Measurements from ENCODE around the gene PLXNA4. TPM values are rescaled to one million over a fixed set of nuclear protein-coding genes. Genes with fewer than 3 reads are reported as not detected.

The PLXNA4 gene
- total and polyA plus RNA-seq, 2 experiments from 2014 or later = 1.9 to 4.8 TPM

DNA sequence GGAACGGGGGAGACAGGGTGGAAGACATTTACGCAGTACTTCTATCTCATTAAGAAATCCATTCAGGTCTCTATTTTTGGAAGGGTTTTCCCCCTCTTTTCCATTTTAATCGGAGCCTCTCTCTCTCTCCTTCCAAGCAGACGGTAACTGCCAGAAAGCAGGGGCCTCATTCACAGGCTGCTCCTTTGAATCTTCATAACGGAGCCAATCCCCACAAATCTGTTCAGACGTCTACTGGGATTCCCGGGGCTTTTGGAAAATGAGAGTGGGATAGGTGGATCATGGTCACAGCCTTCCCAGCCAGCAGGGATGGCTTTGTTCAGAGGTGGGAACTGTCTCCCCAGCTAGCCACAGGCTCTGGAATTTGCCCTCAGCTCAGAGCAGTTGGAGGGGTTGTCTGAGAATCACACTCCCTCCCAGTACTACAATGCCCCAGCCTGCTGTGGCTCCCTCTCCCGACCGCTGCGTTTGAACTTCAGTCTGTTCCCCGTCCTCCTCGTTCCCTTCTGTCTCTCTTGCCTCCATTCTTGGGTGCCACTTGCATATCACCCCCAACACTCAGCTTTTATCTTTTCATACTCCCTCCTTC lies 413.6 kb downstream of the PLXNA4 start:
- Histone ChIP-seq H3K9me2 (replicated peaks; ENCODE audit: insufficient read depth) (no peaks in the 10 kb centered on the region), H3K27me3 (no peaks in the 10 kb centered on the region), H3K4me2 (no peak overlapping the region), H3K9me3 (ENCODE audit: low read depth) (no peaks in the 10 kb centered on the region), H4K20me1 (ENCODE audit: insufficient read depth, poor library complexity, severe bottlenecking) (no peaks in the 10 kb centered on the region), H3K36me3 (replicated peaks; ENCODE audit: insufficient read depth, low read depth) (no peaks in the 10 kb centered on the region), H3K4me3 (no peak overlapping the region), H3K4me1 (ENCODE audit: insufficient read depth) (peaks cover 12% of the 10 kb centered on the region), H3K27ac (no peak overlapping the region), H2AFZ (no peak overlapping the region), H3K79me2 (no peaks in the 10 kb centered on the region)
- WGBS (ENCODE audit: low lambda C conversion rate, missing lambda C conversion rate) = 61% methylated on average over 12 of the region's 12 CpGs
- DNase-seq (ENCODE audit: low spot score) = no peak
- TF ChIP-seq, protein P1, sequence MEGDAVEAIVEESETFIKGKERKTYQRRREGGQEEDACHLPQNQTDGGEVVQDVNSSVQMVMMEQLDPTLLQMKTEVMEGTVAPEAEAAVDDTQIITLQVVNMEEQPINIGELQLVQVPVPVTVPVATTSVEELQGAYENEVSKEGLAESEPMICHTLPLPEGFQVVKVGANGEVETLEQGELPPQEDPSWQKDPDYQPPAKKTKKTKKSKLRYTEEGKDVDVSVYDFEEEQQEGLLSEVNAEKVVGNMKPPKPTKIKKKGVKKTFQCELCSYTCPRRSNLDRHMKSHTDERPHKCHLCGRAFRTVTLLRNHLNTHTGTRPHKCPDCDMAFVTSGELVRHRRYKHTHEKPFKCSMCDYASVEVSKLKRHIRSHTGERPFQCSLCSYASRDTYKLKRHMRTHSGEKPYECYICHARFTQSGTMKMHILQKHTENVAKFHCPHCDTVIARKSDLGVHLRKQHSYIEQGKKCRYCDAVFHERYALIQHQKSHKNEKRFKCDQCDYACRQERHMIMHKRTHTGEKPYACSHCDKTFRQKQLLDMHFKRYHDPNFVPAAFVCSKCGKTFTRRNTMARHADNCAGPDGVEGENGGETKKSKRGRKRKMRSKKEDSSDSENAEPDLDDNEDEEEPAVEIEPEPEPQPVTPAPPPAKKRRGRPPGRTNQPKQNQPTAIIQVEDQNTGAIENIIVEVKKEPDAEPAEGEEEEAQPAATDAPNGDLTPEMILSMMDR (IDR thresholded peaks at IDR 0.05; ENCODE audit: poor library complexity) = no peak

DNA sequence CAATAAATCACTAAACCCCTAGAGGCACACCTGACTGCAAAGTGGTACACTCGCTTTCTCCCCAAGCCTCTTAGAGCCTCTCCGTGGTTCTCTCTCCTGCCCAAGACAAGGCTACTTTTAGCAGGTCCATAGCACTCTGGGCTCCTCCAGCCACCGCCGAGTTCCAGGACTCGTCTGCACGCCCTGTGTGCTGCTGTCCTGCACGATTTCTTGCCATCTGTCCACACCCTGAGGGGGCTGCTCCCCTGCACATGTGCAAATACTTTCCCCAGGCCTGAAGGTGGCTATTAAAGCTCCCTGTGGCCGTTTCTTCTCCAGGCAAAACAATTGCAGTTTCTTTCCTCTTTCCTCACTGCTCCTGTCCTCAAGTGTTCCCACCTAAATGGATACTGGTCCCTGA lies 414.3 kb downstream of the PLXNA4 start:
- no peaks in the 10 kb centered on the region for H4K20me1 ChIP-seq (ENCODE audit: insufficient read depth, poor library complexity, severe bottlenecking)
- no peaks in the 10 kb centered on the region for H3K9me2 ChIP-seq (replicated peaks; ENCODE audit: insufficient read depth)
- DNase-seq (ENCODE audit: low spot score) = no peak
- H3K36me3 ChIP-seq (replicated peaks; ENCODE audit: insufficient read depth, low read depth) = no peaks in the 10 kb centered on the region
- no peak overlapping the region for H3K4me2 ChIP-seq
- H2AFZ ChIP-seq = no peak overlapping the region
- no peaks in the 10 kb centered on the region for H3K79me2 ChIP-seq
- TF ChIP-seq EZH2 (IDR thresholded peaks at IDR 0.05; ENCODE audit: borderline replicate concordance) (no peak), EZH2phosphoT487 (IDR thresholded peaks at IDR 0.05; ENCODE audit: low read depth, severe bottlenecking, unreplicated experiment) (no peak)
- TF ChIP-seq, protein P1 (IDR thresholded peaks at IDR 0.05; ENCODE audit: poor library complexity) = no peak
- no peaks in the 10 kb centered on the region for H3K27me3 ChIP-seq
- H3K27ac ChIP-seq = no peak overlapping the region
- no peaks in the 10 kb centered on the region for H3K9me3 ChIP-seq (ENCODE audit: low read depth)
- 58% methylated on average over 8 of the region's 8 CpGs for WGBS (ENCODE audit: low lambda C conversion rate, missing lambda C conversion rate)
- H3K4me1 ChIP-seq (ENCODE audit: insufficient read depth) = peaks cover 12% of the 10 kb centered on the region
- H3K4me3 ChIP-seq = no peak overlapping the region

DNA sequence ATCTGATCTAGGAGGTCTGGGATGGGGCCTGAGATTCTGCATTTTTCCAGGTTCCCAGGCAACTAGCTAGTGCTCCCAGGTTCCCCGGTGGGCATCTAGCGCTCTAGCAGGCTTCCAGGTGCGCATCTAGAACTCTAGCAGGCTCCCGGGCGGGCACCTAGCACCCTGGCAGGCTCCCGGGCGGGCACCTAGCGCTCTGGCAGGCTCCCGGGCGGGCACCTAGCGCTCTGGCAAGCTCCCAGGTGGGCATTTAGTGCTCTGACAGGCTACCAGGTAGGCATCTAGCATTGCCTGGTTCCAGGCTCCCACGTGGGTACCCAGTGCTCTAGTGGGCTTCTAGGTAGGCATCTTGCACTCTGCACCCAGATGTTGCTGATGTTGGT lies 414.7 kb downstream of the PLXNA4 start:
- Histone ChIP-seq H3K79me2 (no peaks in the 10 kb centered on the region), H3K9me2 (replicated peaks; ENCODE audit: insufficient read depth) (no peaks in the 10 kb centered on the region), H2AFZ (no peak overlapping the region), H4K20me1 (ENCODE audit: insufficient read depth, poor library complexity, severe bottlenecking) (no peaks in the 10 kb centered on the region), H3K4me2 (no peak overlapping the region), H3K27me3 (no peaks in the 10 kb centered on the region), H3K27ac (no peak overlapping the region), H3K4me1 (ENCODE audit: insufficient read depth) (peaks cover 12% of the 10 kb centered on the region), H3K4me3 (no peak overlapping the region), H3K9me3 (ENCODE audit: low read depth) (no peaks in the 10 kb centered on the region), H3K36me3 (replicated peaks; ENCODE audit: insufficient read depth, low read depth) (no peaks in the 10 kb centered on the region)
- TF ChIP-seq EZH2 (IDR thresholded peaks at IDR 0.05; ENCODE audit: borderline replicate concordance) (no peak), EZH2phosphoT487 (IDR thresholded peaks at IDR 0.05; ENCODE audit: low read depth, severe bottlenecking, unreplicated experiment) (no peak)
- TF ChIP-seq, protein P1 (IDR thresholded peaks at IDR 0.05; ENCODE audit: poor library complexity) = no peak
- WGBS (ENCODE audit: low lambda C conversion rate, missing lambda C conversion rate) = 97% methylated on average over 12 of the region's 12 CpGs
- DNase-seq (ENCODE audit: low spot score) = no peak

All from hepatocyte (in vitro differentiated cells).